ENCODE results near the gene PITPNC1. TPM values are rescaled to one million over a fixed set of nuclear protein-coding genes. Genes with fewer than 3 reads are reported as not detected.
"Not testable (repeated sequence)": the region's sequence is repeated elsewhere in the genome, so short reads cannot be mapped to it uniquely, and the experiment has no call there.

PITPNC1 gene
- total RNA-seq, 2 donors from 2014 or later = 79.5 to 109 TPM

DNA sequence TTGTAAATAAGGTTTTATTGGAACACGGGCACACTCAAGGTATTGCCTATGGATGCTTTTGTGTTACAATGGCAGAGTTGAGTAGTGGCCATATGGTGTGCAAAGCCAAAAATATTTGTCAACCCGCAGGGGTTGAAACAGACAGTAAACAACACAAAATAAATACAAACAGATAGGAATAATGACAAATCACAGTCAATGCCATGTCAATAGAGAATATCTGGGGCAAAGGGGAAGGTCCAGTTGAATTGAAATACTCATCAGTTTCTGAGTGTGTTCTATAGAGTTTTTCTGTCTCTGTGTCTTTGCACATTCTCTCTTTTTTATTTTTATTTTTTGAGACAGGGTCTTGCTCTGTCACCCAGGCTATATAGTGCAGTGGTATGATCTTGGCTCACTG is 37.5 kb downstream of the PITPNC1 start:
- no peak overlapping the region for H3K4me3 Mint-ChIP-seq
- H3K27me3 Mint-ChIP-seq (ENCODE audit: low read depth) = no peaks in the 10 kb centered on the region
- no peaks in the 10 kb centered on the region for H3K9me3 Mint-ChIP-seq
- ATAC-seq (replicated peaks in 1 of 2) = no peak
- peaks cover 58% of the 10 kb centered on the region for H3K4me1 Mint-ChIP-seq (ENCODE audit: low read depth)
- H3K27ac Mint-ChIP-seq = no peak overlapping the region
- peaks cover 2 to 8% of the 10 kb centered on the region in 2 donors for H3K36me3 Mint-ChIP-seq (ENCODE audit: insufficient read depth in 2 of 2)
- DNase-seq = no peak

DNA sequence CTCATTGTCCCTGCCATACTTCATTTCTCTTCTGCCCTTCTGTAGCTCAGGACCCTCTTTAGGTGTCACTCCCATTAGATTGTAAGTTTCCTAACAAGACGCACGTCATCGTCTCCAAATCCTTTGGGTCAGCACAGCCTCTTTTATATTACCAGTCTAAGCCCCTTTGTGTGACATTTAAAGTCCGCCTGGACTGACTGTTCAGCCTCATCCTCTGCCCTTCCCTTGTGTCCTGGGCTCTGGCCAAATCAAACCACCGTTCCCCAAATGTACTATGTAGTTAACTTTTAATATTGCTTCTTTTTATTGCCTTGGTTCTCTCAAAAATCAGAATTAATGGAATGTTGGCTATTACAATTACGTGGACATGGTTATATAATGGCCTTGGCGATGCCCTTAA is 38.2 kb downstream of the PITPNC1 start:
- DNase-seq (no peak), ATAC-seq (replicated peaks in 1 of 2) (no peak)
- Mint-ChIP-seq H3K27me3 (ENCODE audit: low read depth) (no peaks in the 10 kb centered on the region), H3K4me3 (no peak overlapping the region), H3K27ac (peak overlapping the region; percentile 1), H3K9me3 (no peaks in the 10 kb centered on the region), H3K4me1 (ENCODE audit: low read depth) (peaks cover 58% of the 10 kb centered on the region), H3K36me3 (ENCODE audit: insufficient read depth in 2 of 2) (peaks cover 2 to 8% of the 10 kb centered on the region in 2 donors)

GRCh38 chr17:67417507-67417906 is 40.4 kb downstream of the PITPNC1 start:
- Mint-ChIP-seq H3K36me3 (ENCODE audit: insufficient read depth in 2 of 2) (peaks cover 2 to 8% of the 10 kb centered on the region in 2 donors), H3K4me1 (ENCODE audit: low read depth) (peaks cover 64% of the 10 kb centered on the region), H3K27me3 (ENCODE audit: low read depth) (no peaks in the 10 kb centered on the region), H3K4me3 (no peak overlapping the region), H3K9me3 (no peaks in the 10 kb centered on the region), H3K27ac (peak overlapping the region; percentile 14)
- DNase-seq = no peak
- ATAC-seq (replicated peaks in 1 of 2) = no peak

DNA sequence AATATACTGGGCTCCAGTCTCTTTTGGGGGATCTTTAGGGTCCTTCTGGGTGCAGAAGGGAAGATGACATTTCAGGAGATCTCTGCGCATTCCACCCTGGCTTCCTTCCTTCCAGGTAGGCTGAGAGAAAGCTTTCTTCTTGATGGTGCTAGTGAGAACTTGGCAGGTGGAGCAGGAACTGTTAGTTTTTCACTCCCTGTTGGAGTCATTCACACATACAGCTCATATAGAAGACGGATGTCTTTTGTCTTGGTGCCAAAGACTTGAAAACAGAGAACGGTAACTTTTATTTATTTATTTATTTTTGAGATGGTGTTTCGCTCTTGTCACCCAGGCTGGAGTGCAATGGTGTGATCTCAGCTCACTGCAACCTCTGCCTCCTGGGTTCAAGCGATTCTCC is 43.9 kb downstream of the PITPNC1 start:
- ATAC-seq (replicated peaks in 1 of 2) (no peak), DNase-seq (no peak)
- Mint-ChIP-seq H3K9me3 (no peaks in the 10 kb centered on the region), H3K36me3 (ENCODE audit: insufficient read depth in 2 of 2) (peaks cover 4 to 6% of the 10 kb centered on the region in 2 donors), H3K27ac (peak overlapping the region; percentile 99), H3K4me3 (peak overlapping the region; percentile 64 to 70), H3K4me1 (ENCODE audit: low read depth) (peaks cover 74% of the 10 kb centered on the region), H3K27me3 (ENCODE audit: low read depth) (no peaks in the 10 kb centered on the region)

DNA sequence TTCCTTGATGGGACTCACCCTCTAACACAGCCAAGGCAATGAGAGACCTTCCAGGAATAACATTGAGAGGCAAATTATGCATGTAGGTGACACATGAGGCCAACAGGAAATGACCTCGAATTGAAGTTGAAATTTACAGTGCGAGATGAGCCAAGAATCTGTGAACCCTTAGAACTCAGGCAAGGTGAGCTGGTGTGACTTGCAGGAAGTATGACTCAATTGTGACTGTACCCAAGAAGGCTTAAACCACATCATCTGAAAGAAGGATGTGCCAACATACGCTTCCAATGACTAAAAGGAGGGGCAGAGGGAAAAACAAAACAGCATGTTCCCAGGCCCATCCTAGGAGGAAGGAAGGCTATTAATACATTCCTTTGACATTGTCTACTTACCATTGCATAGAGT is 44.8 kb downstream of the PITPNC1 start:
- Mint-ChIP-seq H3K27me3 (ENCODE audit: low read depth) (no peaks in the 10 kb centered on the region), H3K9me3 (no peaks in the 10 kb centered on the region), H3K4me1 (ENCODE audit: low read depth) (peaks cover 74% of the 10 kb centered on the region), H3K4me3 (peak overlapping the region; percentile 61 to 70), H3K27ac (peak overlapping the region; percentile 99), H3K36me3 (ENCODE audit: insufficient read depth in 2 of 2) (peaks cover 5 to 10% of the 10 kb centered on the region in 2 donors)
- DNase-seq (peak; percentile 68 to 70), ATAC-seq (replicated peaks in 1 of 2) (peak; percentile 95 to 96)

DNA sequence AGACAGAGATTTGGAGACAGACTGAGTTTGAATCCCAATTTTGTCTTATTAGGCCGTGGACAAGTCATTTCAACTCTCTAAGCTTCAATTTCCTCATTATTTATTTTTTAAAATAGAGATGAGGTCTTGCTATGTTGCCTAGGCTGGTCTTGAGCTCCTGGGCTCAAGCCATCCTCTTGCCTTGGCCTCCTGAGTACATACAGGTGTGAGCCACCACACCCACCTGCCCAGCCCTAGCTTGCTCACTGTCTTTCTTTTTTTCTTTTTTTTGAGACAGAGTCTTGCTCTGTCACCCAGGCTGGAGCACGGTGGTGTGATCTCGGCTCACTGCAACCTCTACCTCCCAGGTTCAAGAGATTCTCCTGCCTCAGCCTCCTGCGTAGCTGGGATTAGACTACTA is 45.2 kb downstream of the PITPNC1 start:
- H3K9me3 Mint-ChIP-seq; H3K27me3 Mint-ChIP-seq (ENCODE audit: low read depth); H3K36me3 Mint-ChIP-seq (ENCODE audit: insufficient read depth in 2 of 2): not testable (repeated sequence)
- DNase-seq = peak in 1 of 2 donors; percentile 38
- Mint-ChIP-seq H3K27ac (peak overlapping the region; percentile 99), H3K4me3 (peak overlapping the region; percentile 66 to 70), H3K4me1 (ENCODE audit: low read depth) (peaks cover 74% of the 10 kb centered on the region)
- peak; percentile 43 to 65 for ATAC-seq (replicated peaks in 1 of 2)

GRCh38 chr17:67422897-67423296 is 45.8 kb downstream of the PITPNC1 start:
- H3K4me3 Mint-ChIP-seq = peak overlapping the region in 1 of 2 donors; percentile 31
- no peak for DNase-seq
- H3K9me3 Mint-ChIP-seq = no peaks in the 10 kb centered on the region
- peaks cover 5 to 10% of the 10 kb centered on the region in 2 donors for H3K36me3 Mint-ChIP-seq (ENCODE audit: insufficient read depth in 2 of 2)
- peaks cover 80% of the 10 kb centered on the region for H3K4me1 Mint-ChIP-seq (ENCODE audit: low read depth)
- no peak for ATAC-seq (replicated peaks in 1 of 2)
- no peaks in the 10 kb centered on the region for H3K27me3 Mint-ChIP-seq (ENCODE audit: low read depth)
- peak overlapping the region; percentile 99 for H3K27ac Mint-ChIP-seq

DNA sequence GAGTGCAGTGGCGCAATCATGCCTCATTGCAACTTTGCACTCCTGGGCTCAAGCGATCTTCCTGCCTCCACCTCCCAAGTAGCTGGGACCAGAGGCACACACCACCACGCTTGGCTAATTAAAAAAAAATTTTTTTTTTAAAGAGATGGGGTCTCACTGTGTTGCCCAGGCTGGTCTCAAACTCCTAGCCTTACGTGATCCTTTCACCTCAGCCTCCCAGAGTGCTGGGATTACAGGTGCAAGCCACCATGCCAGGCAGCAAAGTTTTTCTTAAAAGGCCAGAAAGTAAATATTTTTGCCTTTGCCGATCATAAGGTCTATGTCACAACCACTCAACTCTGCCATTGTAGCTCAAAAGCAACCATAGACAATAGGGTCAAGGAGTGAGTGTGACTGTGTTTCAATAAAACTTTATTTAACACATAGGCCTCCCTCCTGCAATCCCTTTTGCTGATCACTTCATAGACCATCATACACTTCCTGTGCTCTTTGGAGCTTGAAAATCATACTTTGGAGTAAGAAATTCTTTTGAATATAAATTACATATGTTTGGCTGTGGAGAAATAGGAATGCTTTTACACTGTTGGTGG is 48.6 kb downstream of the PITPNC1 start:
- Mint-ChIP-seq H3K27me3 (ENCODE audit: low read depth) (no peaks in the 10 kb centered on the region), H3K4me1 (ENCODE audit: low read depth) (peaks cover 73% of the 10 kb centered on the region), H3K36me3 (ENCODE audit: insufficient read depth in 2 of 2) (peaks cover 5 to 11% of the 10 kb centered on the region in 2 donors), H3K9me3 (no peaks in the 10 kb centered on the region), H3K4me3 (no peak overlapping the region), H3K27ac (peak overlapping the region; percentile 71)
- DNase-seq = no peak
- ATAC-seq (replicated peaks in 1 of 2) = no peak

- Mint-ChIP-seq H3K4me3 (no peak overlapping the region), H3K4me1 (ENCODE audit: low read depth) (peaks cover 73% of the 10 kb centered on the region), H3K27ac (peak overlapping the region; percentile 57), H3K36me3 (ENCODE audit: insufficient read depth in 2 of 2) (peaks cover 5 to 17% of the 10 kb centered on the region in 2 donors), H3K27me3 (ENCODE audit: low read depth) (no peaks in the 10 kb centered on the region), H3K9me3 (no peaks in the 10 kb centered on the region)
- no peak for ATAC-seq (replicated peaks in 1 of 2)
- no peak for DNase-seq
Measured at GRCh38 chr17:67427424-67427823, 50.3 kb downstream of the PITPNC1 start.

- not testable (repeated sequence) for H3K27me3 Mint-ChIP-seq (ENCODE audit: low read depth); DNase-seq; H3K4me3 Mint-ChIP-seq; H3K27ac Mint-ChIP-seq; H3K9me3 Mint-ChIP-seq; ATAC-seq (replicated peaks in 1 of 2)
- peaks cover 75% of the 10 kb centered on the region for H3K4me1 Mint-ChIP-seq (ENCODE audit: low read depth)
- H3K36me3 Mint-ChIP-seq (ENCODE audit: insufficient read depth in 2 of 2) = peaks cover 4 to 18% of the 10 kb centered on the region in 2 donors
Measured at GRCh38 chr17:67430515-67430914, 53.4 kb downstream of the PITPNC1 start.

GRCh38 chr17:67431249-67432015 is 54.4 kb downstream of the PITPNC1 start:
- H3K4me3 Mint-ChIP-seq = peak overlapping the region; percentile 68 to 77

GRCh38 chr17:67433248-67433924 is 56.3 kb downstream of the PITPNC1 start:
- H3K36me3 Mint-ChIP-seq (ENCODE audit: insufficient read depth in 2 of 2) = peaks cover 2 to 11% of the 10 kb centered on the region in 2 donors
- DNase-seq (no peak), ATAC-seq (replicated peaks in 1 of 2) (no peak)
- no peaks in the 10 kb centered on the region for H3K9me3 Mint-ChIP-seq
- peak overlapping the region; percentile 33 to 59 for H3K4me3 Mint-ChIP-seq
- peak overlapping the region; percentile 78 for H3K27ac Mint-ChIP-seq
- H3K4me1 Mint-ChIP-seq (ENCODE audit: low read depth) = peaks cover 94% of the 10 kb centered on the region
- H3K27me3 Mint-ChIP-seq (ENCODE audit: low read depth) = no peaks in the 10 kb centered on the region

More at GRCh38 chr17:67431249-67432015, 54.4 kb downstream of the PITPNC1 start:
- ATAC-seq (replicated peaks in 1 of 2) (peak; percentile 75 to 80), DNase-seq (no peak)
- peak overlapping the region; percentile 75 for H3K27ac Mint-ChIP-seq
- peaks cover 83% of the 10 kb centered on the region for H3K4me1 Mint-ChIP-seq (ENCODE audit: low read depth)
- H3K36me3 Mint-ChIP-seq (ENCODE audit: insufficient read depth in 2 of 2) = peaks cover 2 to 11% of the 10 kb centered on the region in 2 donors
- H3K27me3 Mint-ChIP-seq (ENCODE audit: low read depth) = no peaks in the 10 kb centered on the region
- no peaks in the 10 kb centered on the region for H3K9me3 Mint-ChIP-seq

- ATAC-seq (replicated peaks in 1 of 2) (peak; percentile 64 to 68), DNase-seq (peak; percentile 62 to 68)
- Mint-ChIP-seq H3K4me1 (ENCODE audit: low read depth) (peaks cover 99% of the 10 kb centered on the region), H3K4me3 (peak overlapping the region; percentile 46 to 56), H3K36me3 (ENCODE audit: insufficient read depth in 2 of 2) (peaks cover 2 to 11% of the 10 kb centered on the region in 2 donors), H3K9me3 (no peaks in the 10 kb centered on the region), H3K27ac (peak overlapping the region; percentile 38), H3K27me3 (ENCODE audit: low read depth) (no peaks in the 10 kb centered on the region)
Measured at GRCh38 chr17:67434061-67434525, 57.0 kb downstream of the PITPNC1 start.
